Bronchial epithelial cell (primary cell): Measurements from ENCODE around the gene FGFR2. TPM values are rescaled to one million over a fixed set of nuclear protein-coding genes. Genes with fewer than 3 reads are reported as not detected.

Experiments
- DNase-seq: peaks from one replicate; pipeline ENCODE4 v3.0.0-alpha.2; 2010; ENCODE audit warnings: low read depth
- FAIRE-seq: peaks from 2 replicates; lab custom pipeline; 2011; peaks lifted over from hg19 to GRCh38; lab: Jason Lieb, UNC
- H3K27me3 ChIP-seq: 2 replicates; pipeline ENCODE4 v1.5.1; 2011; ENCODE audit warnings: low read length; ENCODE audit not compliant: control insufficient read depth, insufficient read depth
- H3K36me3 ChIP-seq: 2 replicates; pipeline ENCODE4 v1.5.1; 2011; ENCODE audit warnings: low read length; ENCODE audit not compliant: control insufficient read depth, insufficient read depth
- H3K4me3 ChIP-seq: 2 replicates; pipeline ENCODE4 v1.5.1; 2011; ENCODE audit warnings: mild to moderate bottlenecking, low read depth, low read length, control low read depth
- total RNA-seq: library from RNA; depleted of rRNA; stranded (reverse); fragments of >200 nt; gene quantifications from 2 replicates; pipeline ENCODE4 v1.2.1, GENCODE V29; 2014
- TF ChIP-seq, protein P1 (sequence below): IDR thresholded peaks from 2 replicates; pipeline ENCODE4 v1.5.1; 2011; ENCODE audit warnings: mild to moderate bottlenecking, moderate library complexity, low read length, control low read depth, inconsistent platforms; ENCODE audit not compliant: insufficient read depth, severe bottlenecking

The FGFR2 gene
- total RNA-seq, 1 donor from 2014 or later, result 16.8 TPM

GRCh38 chr10:121608469-121609190, 10.4 kb upstream of the FGFR2 start:
- Histone ChIP-seq H3K4me3 (peak overlapping the region; percentile 20), H3K36me3 (no peaks in the 10 kb centered on the region), H3K27me3 (no peaks in the 10 kb centered on the region)
- TF ChIP-seq, protein P1, sequence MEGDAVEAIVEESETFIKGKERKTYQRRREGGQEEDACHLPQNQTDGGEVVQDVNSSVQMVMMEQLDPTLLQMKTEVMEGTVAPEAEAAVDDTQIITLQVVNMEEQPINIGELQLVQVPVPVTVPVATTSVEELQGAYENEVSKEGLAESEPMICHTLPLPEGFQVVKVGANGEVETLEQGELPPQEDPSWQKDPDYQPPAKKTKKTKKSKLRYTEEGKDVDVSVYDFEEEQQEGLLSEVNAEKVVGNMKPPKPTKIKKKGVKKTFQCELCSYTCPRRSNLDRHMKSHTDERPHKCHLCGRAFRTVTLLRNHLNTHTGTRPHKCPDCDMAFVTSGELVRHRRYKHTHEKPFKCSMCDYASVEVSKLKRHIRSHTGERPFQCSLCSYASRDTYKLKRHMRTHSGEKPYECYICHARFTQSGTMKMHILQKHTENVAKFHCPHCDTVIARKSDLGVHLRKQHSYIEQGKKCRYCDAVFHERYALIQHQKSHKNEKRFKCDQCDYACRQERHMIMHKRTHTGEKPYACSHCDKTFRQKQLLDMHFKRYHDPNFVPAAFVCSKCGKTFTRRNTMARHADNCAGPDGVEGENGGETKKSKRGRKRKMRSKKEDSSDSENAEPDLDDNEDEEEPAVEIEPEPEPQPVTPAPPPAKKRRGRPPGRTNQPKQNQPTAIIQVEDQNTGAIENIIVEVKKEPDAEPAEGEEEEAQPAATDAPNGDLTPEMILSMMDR, result peak; percentile 78
- FAIRE-seq, result no peak
- no peak for DNase-seq

- FAIRE-seq (no peak), DNase-seq (no peak)
- TF ChIP-seq, protein P1, result no peak
- no peaks in the 10 kb centered on the region for H3K36me3 ChIP-seq
- H3K4me3 ChIP-seq, result no peak overlapping the region
- H3K27me3 ChIP-seq, result no peaks in the 10 kb centered on the region
Observed at GRCh38 chr10:121607310-121608055, 9.2 kb upstream of the FGFR2 start.

GRCh38 chr10:121605708-121606107, 7.5 kb upstream of the FGFR2 start:
- no peak for DNase-seq
- no peak for FAIRE-seq
- H3K27me3 ChIP-seq, result no peaks in the 10 kb centered on the region
- TF ChIP-seq, protein P1, result no peak
- no peaks in the 10 kb centered on the region for H3K36me3 ChIP-seq
- H3K4me3 ChIP-seq, result no peak overlapping the region

- H3K27me3 ChIP-seq, result no peaks in the 10 kb centered on the region
- no peak for FAIRE-seq
- H3K36me3 ChIP-seq, result no peaks in the 10 kb centered on the region
- H3K4me3 ChIP-seq, result no peak overlapping the region
- DNase-seq, result no peak
- TF ChIP-seq, protein P1, result no peak
Observed at GRCh38 chr10:121601458-121601857, 3.2 kb upstream of the FGFR2 start.

GRCh38 chr10:121600611-121601010, 2.4 kb upstream of the FGFR2 start:
- TF ChIP-seq, protein P1, result no peak
- FAIRE-seq, result no peak
- Histone ChIP-seq H3K36me3 (no peaks in the 10 kb centered on the region), H3K27me3 (no peaks in the 10 kb centered on the region), H3K4me3 (no peak overlapping the region)
- DNase-seq, result no peak
